Heart left ventricle (tissue), 13 donors: ENCODE measurements around the gene SETD3.

Experiments
- POLR2A ChIP-seq, 2 donors: fragments of 450-650 bp; IDR thresholded peaks; one replicate each; pipeline ENCODE4 v1.6.1; 2017; ENCODE audit warnings: antibody characterized with exemption in 2 of 2, mild to moderate bottlenecking in 2 of 2, moderate library complexity in 2 of 2
- TF ChIP-seq, protein P1 (sequence below), 12 donors: fragments of 200-600 bp; sonication (generic) in 4 of 12; IDR thresholded peaks; one replicate each; pipeline versions ENCODE4 v1.5.0 to v1.8.0; 2018 to 2022; ENCODE audit warnings: antibody characterized with exemption in 12 of 12, mild to moderate bottlenecking in 5 of 12
- donor health status: ischemic (EF 13 %, LVEDD 7.1; RV severe dilation, severe dysfunction).
- donor health status: DM: no; HTN: yes; CAD: no.
- donor health status: DM: no; HTN: no; CAD: no.
- donor health status: ischemic (EF 25% LVEDD 6.9; RV normal size, moderate dysfunction).
- donor health status: ischemic (EF 25% LVEDD 5.7; RV mildly dilated, moderate dysfunction).
- donor health status: ischemic (EF 35%, LVEDD 5.7; RV mildly dilated, moderate dysfunction).
- donor health status: nonischemic (EF 11% LVEDD 7.7; RV severe dilation, severe dysfunction).
- donor health status: DM: yes; HTN: yes; CAD: no.
- donor health status: PGD.
- donor health status: ischemic (EF 29% LVEDD 5.4; RV normal size, mild dysfunction).
- donor health status: nonischemic (EF 23%, LVEDD 6.1; RV moderate dilation, normal function).

- TF ChIP-seq, protein P1, sequence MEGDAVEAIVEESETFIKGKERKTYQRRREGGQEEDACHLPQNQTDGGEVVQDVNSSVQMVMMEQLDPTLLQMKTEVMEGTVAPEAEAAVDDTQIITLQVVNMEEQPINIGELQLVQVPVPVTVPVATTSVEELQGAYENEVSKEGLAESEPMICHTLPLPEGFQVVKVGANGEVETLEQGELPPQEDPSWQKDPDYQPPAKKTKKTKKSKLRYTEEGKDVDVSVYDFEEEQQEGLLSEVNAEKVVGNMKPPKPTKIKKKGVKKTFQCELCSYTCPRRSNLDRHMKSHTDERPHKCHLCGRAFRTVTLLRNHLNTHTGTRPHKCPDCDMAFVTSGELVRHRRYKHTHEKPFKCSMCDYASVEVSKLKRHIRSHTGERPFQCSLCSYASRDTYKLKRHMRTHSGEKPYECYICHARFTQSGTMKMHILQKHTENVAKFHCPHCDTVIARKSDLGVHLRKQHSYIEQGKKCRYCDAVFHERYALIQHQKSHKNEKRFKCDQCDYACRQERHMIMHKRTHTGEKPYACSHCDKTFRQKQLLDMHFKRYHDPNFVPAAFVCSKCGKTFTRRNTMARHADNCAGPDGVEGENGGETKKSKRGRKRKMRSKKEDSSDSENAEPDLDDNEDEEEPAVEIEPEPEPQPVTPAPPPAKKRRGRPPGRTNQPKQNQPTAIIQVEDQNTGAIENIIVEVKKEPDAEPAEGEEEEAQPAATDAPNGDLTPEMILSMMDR (IDR thresholded peaks at IDR 0.05), result no peak
- no peak for TF ChIP-seq POLR2A (IDR thresholded peaks at IDR 0.05)
Measured at GRCh38 chr14:99473458-99473857, 7.2 kb downstream of the SETD3 start.
